Femur (tissue), 1 donor: ENCODE results near the gene SPRY2.
A peak's percentile ranks its signal among the peaks of the same experiment; 100 is the strongest.
"Not testable (repeated sequence)": the region's sequence is repeated elsewhere in the genome, so short reads cannot be mapped to it uniquely, and the experiment has no call there.

Experiments used
- DNase-seq: peaks from one replicate; pipeline ENCODE4 v3.0.0-alpha.2; 2017

Gene SPRY2, protein sequence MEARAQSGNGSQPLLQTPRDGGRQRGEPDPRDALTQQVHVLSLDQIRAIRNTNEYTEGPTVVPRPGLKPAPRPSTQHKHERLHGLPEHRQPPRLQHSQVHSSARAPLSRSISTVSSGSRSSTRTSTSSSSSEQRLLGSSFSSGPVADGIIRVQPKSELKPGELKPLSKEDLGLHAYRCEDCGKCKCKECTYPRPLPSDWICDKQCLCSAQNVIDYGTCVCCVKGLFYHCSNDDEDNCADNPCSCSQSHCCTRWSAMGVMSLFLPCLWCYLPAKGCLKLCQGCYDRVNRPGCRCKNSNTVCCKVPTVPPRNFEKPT

DNA sequence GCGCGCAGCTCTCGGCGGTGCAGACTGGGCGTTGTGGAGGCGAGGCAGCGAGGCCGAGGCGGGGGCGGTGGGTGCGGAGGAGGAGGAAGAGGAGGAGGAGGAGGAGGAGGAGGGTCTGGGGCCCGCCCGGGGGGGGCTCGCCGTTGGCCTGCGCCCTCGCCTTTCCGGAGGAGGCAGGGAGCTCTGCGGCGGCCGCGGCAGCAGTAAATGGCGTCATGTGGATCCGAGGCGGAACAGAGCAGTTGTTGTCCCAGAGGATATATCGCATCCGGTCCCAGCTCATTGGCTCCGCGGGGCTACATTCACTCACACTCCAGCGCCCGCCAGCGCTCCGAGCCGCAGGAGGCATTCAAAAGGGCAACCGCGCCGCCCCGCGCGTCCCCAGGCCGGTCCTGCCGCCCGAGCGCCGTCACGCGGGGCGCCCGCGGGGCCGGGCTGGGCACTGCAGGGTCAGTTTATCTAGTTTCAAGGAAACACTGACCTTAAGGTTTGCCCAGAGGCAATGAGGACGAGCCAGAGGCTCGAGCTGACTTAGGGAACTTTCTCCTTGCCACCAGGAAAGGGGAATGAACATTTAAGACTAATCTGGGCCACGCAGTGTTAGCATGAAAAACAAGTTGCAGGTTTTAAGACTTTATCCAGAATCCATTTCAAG, at the start of gene SPRY2:
TSS of gene SPRY2 (minus strand) at position 26 of the 655 bp plus-strand sequence. CDS start 3,421 bp downstream, outside the sequence.
- peak; percentile 98 for DNase-seq

DNA sequence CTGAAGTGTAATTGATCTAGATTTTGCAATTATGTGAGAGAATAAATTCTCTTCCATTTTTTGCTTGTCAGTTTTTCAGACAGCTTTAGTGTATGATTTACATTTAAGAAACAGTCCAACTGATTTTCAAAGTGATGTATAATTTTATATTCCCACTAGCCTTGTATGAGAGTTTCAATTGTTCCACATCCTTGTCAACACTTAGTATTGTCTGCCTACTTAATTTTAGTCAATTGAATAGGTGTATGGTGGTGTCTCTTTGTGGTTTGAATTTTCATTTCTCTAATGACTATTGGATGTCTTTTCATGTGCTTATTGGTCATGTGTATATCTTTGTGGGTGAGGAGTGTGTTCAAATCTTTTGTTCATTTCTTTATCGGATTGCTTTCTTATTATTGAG, 49.4 kb upstream of the SPRY2 start:
- no peak for DNase-seq

DNA sequence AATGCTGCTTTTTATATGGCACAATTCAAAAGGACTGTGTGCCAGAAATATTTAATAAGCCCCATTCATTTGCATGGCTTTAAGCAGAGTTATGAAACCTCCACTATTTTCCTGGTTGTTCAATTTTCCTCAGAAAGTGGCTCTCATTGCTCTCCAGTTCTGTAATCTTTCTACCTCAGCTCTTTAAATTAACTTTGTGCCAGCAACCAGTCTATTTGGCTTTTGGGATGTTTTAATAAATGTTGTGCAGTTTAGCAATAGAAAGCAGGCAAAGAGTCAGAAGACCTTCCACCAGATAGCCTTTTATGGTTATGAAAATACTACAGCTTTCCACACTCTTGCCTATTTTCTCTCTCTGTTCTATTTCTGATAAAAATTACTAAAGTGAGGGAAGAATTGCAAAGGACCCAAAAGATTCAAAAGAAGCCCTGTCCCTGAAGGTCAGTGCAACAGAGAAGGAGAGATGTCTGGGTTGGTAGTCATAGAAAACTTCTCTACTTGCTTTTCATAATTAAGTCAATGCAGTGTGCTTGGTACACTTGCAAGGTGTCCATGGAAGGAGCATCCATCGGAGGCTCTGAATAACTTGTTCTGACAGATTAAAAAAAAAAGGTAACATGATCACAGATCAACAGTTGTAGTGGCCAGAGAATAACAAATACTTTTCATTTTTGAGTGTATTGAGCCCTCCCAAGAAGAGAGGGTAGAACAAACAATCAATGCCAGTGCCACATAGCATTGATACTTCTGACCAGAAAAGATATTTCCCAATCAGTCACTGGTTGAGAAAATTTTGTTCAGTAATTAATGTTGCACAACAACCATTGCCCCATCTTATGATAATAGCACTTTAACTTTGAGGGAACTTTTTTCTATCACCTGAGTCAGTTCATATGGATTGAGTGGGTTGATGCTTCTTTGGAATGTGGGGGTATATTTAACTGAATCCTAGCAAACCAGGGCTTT, 48.4 kb upstream of the SPRY2 start:
- DNase-seq, result no peak

DNA sequence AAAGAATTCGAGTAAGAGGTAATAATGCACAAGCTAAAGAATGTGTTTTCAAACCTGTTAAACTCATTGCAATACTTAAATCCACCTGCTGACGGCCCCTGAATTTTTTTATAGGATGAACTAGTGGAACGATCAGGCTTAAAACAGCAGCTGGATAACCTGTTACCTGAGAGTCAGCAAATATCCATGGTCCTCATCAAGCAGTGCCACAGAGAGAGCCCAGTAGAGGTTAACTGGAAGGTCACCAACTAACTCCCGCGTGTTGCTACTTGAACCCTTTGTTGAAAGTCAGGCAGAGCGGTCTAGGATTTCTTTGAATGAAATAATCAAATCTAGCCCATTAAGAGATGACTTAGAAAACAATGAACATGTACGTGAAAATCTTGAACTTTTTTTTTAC, 47.6 kb upstream of the SPRY2 start:
- DNase-seq, result no peak

DNA sequence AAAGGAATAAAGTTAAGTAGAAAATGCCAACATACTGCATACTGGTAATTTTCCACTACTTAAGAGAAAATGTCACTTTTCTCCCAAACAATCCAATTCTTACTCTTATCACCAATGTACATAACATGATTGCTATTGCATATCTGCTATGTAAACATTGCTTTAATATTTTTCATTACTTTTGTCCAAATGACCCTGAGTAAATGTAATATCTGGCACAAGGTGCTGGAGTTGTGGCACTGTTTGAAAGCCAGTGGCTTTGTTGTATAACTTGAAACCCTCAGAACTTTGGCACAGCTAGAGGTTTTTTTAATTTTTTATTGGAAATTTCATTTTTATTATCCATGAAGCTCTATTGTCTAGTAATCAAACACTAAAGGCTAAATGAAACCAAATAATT, 45.7 kb upstream of the SPRY2 start:
- no peak for DNase-seq

DNA sequence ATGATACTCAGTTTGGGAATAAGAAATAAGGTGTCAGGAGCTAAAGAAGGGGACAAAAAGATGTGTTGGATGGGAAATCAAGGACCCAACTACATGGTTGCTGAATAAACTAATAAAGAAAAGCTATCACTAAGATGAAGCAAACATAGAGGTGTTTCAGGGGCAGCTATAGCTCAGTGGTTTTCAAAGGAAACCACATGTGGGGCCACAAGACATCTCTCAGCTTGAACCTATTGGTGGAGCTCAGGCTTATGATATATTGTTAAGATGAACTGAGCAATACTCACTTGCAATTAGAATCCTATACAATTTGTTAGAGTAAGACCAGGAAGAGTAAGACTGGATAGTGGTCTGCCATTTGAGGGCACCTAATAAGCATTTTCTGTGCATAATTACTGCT, 45.1 kb upstream of the SPRY2 start:
- no peak for DNase-seq

DNA sequence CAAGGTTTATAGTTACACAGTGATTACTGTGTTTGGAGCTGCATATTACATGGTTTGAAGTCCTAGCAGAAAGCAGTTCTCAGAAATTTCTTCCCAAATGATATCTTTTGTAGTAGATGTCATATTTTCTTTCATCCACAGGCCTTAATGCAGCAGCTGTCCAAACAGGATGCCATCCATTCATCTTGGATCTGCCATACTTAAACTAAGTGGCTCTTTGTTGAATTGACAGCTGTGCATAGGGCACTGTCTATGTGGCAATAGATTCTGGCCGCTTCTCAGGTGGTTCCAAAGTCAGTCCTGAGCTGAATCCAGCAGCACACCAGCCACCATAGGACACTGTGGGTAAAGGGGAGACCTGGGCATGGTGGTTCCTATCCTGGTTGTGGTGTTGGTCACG, 41.6 kb upstream of the SPRY2 start:
- DNase-seq, result no peak

DNA sequence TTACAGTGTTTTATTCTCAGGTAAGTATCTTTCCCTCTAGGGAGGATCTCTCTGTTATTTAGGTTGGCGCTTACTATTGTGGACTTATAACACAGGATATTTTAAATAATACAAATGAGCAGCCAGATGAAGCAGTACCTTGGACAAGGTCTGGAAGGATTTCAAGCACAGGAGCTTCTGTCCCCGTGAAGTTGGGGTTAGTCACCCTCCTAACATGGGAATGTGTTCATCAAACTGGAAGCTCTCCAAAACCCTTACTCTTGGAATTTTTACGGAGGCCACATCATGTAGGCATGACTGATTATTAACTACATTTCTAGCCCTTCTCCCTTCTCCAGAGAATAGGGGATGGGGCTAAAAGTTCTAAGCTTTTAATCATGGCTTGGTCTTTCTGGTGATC, 38.3 kb upstream of the SPRY2 start:
- DNase-seq, result no peak

DNA sequence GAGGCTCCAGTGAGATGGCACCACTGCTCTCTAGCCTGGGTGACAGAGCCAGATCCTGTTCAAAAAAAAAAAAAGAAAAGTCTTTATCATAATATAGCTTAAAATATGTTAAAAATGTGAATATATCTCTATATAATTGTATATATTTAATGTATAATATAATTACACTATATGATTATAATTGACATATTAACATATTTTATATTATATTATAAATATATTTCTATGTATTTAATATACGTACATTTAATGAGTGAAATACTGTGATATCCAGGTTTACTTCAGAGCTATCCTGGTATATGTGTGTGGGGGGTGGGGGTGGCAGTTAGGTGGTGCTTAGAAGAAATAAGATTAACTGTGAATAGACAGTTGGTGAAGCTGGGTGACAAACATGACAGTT, 35.6 kb upstream of the SPRY2 start:
- no peak for DNase-seq

DNA sequence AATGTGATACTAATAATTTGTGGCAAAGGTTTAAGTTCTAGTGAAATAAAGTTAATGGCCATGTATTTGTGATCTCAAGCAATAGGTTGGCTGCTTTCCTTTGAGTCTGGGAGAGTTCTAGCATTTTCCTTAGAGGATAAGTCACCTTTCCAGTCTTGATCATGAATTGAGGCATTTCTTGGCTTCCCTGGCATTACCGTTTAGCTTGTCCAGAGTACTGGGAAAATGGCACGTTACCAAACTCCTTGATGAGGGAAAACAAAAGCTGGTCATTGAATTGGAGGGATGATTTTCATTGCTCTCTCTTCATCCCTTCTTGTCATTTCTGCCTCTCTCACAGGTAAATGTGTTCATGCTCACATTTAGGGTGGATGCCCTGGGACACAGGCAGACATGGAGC, 34.0 kb upstream of the SPRY2 start:
- DNase-seq, result no peak

DNA sequence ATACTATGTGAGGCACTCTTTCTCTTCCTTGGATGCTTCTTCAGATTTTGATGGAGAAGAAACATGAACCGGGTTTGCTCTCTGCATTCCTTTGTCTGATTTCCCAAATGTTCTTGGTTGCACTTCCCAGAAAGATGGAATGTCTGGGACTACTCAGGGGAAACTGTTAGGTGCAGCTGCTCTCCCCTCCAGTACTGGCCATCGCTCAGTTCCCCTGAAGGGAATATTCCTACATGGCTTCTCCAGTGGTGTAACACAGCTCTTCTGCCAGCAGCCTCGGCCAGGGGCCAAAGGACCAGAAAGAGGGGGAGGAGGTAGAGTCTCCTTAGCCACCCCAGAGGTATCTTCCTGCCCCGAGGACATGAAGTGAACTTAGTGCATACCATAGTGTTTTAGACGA, 33.5 kb upstream of the SPRY2 start:
- DNase-seq, result peak; percentile 82

DNA sequence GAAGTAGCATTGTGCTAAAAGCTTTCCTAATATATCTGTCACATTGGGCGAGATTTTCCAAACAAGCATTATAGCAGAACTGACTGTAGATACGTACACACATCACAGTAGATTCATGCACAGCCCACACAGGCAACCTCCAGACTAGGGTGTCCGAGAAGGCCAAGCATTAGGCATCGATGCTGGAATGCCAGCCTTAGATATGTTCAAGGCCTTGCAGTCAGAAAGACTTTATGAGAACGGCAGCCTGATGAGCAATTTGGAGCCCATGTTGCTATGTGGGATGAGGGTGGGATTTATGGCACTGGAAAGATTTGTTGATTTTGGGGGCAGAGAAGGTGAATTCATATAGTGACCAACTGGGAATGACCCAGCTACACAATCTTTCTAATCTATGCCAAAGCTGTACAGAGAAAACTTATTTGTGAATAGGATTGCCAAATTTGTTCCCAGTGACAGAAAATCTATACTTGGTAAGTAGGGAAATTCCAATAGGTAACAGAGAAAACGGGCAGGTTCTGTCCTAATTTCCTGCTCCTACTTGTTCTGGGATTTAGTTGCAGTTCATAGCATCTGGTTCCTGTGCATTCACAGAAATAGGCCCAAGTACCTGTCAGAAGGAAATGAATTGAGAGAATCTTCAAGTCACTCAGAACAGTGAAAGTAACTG, 31.0 kb upstream of the SPRY2 start:
- DNase-seq, result no peak

DNA sequence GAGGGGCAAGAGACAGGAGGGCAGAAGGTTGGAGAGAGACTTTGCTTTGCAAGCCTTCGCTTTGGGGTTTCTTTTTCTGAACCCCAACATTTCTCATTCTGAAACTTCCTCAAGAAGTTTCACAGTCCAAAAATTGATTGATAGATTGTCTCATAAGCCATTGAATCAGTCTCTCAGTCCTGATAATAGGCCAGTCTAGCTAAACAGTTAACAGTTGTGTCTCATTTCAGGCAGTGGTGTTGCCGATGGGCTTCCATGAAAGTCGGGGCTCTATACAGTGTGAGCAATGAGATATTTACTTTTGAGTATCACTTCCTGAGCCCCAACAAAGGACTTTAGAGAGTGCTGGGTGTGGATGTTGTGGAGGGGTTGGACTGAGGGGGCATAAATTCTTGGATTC, 26.5 kb upstream of the SPRY2 start:
- DNase-seq, result no peak

DNA sequence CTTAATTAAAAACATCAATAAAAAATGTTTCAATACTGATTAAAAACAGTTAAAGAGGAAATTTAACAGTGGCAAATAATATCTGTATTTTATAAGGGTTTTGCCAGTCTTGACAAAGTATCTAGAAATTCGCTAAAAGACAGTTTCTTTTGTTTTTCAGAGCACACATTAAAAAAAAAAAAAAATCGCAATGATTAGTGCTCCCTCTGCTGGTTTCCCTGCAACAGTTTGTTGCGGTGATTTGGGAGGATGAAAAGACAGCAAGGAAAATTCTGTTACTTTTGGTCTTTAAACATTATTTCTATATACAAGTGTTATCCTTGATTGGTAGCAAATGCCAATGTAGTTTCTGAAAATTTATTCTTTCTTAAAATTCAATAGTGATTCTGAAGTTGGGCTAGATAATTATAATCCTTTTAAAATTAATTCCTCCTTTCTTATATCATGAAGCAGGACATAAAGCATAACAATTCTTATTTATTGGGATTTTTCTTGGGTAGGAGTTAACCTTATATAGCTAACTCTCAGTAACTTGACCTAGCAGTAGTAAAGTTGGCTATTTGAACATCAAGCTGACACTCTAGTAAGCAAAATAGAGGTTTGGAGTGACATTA, 23.1 kb upstream of the SPRY2 start:
- DNase-seq, result no peak

DNA sequence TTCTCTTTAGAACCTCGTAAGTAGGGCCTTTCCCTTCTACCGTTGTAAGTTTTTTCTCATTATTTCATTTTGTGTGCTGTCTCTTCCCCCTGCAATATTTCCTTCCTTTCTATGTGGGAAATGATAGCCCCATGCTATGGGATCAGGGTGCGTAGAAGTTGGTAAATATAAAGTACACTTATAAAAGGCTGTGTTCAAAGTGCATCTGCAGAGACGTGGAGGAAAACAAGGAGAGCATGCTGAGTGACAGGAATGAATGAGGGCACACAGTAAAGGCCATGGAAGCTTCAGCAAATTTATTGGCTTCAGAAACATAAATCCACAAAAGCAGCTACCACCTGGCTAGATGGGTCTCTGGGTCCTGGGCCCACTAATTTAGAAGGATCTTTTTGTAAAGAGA, 21.6 kb upstream of the SPRY2 start:
- DNase-seq, result no peak

DNA sequence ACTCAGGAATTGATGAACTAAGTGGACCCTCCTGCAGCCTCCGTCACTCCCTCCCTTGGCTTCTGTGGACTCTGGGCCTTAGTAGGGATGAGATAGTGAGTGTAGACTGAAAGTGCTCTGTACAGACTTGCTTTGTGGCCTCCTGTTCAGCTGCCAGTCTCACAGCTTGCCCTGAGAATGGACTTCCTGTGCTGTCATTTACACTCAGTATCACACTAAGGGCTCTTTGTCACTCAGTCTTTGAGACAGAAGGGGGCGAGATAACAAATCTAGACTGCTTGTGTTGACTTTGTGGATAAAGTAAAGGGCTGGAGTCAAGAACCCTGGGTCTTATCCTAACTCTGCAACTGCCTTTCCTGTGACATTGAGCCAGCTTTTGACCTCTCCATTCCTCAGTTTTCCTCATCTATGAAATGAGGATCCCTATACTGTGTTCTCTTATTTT, 21.0 kb upstream of the SPRY2 start:
- no peak for DNase-seq

DNA sequence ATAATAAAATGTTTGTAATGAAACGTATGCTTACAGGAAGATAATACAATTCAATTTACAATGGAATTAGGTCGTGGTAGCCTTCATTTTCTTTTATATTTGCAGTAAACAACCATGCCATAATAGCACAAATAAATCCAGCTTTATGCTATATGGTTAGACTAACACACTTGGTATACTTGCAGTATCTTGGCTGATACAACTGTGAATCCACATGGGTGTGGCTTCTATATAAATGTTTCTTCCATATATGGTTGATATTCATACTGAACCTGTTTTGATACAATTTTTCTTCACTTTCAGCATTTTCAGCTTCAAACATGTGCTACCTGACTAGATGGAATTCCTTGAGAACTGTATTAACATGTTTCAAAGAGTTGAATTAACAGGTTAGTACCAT, 20.4 kb upstream of the SPRY2 start:
- no peak for DNase-seq

DNA sequence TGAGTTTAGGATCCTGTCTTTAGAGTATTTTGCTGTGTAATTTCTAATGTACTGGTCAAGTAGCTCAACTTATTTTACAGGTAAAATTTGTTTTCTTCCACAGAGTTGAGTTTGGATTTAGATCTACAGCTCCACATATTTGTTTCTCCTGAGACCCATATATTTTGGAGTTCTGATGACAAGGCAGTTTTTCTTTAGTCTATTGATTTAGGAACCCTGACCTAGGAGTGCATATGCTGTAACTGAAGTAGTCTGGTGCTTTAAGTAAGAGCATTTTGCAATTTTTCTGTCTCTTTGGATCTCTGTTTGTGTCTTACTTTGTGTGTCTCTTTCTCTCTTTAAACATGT, 19.5 kb upstream of the SPRY2 start:
- DNase-seq, result no peak

DNA sequence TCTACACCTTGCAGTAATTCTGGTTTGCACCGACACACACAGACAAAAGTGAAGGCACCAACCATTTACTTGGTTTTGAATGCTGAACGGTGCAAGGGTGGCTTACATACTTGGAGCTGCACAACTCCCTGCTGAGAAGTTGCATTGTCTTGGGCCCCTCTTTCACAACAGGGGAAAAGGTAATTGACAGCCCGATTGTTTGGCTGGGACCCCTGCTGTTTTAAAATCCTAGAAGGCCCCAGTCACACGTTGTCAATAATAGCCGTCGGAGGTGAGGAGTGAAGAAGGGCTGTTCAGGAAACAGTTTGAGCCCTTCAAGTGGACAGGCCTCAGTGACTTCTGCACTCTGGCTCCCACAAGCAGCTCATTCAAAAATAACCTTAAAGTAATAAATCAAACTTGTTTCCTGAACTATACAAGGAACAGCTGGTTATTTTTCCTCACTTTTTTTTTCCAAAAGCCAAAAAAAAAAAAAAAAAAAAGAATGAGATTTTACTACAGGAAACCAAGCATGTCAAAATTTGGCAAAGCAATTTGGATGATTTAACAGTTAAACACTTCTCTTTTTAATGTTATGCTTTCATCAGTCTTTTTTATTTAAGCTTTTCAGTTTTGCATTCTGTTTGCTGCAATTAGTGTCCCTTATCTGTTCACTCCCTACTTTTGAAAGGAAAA, 19.0 kb upstream of the SPRY2 start:
- DNase-seq, result no peak

DNA sequence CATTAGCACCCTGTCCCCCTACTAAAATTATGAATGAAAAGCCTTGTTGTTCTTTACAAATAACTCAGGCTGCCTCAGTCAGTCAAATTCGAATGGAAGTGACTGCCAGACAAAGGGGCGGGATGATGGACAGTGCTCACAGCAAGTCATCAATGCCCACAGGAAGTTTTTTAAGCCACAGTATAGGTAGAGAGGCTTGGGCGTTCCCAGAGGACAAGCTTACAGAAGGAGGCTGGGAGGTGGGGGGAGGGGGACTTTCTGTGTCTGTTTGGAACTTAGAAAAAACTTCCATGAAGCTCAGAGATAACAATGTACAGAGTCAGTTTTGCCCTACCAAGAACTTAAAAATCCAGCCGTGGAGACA, 18.5 kb upstream of the SPRY2 start:
- no peak for DNase-seq

DNA sequence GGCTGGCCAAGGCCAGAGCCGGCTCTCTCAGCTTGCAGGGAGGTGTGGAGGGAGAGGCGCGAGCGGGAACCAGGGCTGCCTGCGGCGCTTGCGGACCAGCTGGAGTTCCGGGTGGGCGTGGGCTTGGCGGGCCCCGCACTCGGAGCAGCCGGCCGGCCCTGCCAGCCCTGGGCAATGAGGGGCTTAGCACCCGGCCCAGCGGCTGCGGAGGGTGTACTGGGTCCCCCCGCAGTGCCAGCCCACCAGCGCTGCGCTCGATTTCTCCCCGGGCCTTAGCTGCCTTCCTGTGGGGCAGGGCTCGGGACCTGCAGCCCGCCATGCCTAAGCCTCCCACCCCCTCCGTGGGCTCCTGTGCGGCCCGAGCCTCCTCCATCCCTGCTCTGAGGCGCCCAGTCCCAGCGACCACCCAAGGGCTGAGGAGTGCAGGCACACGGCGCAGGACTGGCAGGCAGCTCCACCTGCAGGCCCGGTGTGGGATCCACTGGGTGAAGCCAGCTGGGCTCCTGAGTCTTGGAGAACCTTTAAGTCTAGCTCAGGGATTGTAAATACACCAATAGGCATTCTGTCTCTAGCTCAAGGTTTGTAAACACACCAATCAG, 14.7 kb upstream of the SPRY2 start:
- not testable (repeated sequence) for DNase-seq

DNA sequence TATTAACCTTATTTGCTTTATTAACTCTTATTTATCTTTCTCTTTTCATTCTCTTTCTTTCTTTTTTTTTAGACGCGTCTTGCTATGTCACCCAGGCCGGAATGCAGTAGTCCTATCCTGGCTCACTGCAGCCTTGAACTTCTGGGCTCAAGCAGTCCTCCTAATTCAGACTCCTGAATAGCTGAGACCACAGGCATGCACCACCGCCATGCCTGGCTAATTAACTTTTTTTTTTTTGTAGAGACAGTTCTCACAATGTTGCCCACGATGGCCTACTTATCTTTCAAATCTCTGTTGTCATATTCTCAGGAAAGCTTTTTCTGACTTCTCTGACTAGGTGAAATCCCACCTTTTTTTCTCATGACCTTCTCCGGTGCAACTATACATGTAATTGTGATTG, 7.8 kb upstream of the SPRY2 start:
- no peak for DNase-seq
